GM12874 (cell line): ENCODE data around the gene BPTF.

ENCODE experiments used
- TF ChIP-seq, protein P1 (sequence below): IDR thresholded peaks from 2 replicates; pipeline ENCODE4 v1.5.1; 2011; ENCODE audit warnings: low read depth, mild to moderate bottlenecking, control low read depth, low read length, moderate library complexity; ENCODE audit not compliant: insufficient read depth

The BPTF gene

DNA sequence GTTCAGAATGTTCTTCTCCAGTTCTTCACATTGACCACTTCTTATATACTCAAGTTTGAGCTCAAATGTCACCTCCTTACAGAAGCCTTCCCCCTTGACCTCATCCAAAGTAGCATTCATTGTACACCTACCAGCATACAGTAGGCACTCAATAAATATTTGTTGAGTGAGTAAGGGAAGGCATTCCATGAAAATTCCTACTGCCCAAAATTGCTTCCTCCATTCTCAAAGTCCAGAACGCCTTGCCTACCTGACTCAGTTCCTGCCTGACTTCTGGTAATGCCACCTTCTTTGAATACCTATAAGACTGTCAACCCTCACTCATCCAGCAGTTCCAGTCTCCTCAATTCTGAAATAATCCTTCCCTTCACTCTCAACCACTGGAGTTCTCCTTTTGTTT lies 14.8 kb upstream of the BPTF start:
- TF ChIP-seq, protein P1, sequence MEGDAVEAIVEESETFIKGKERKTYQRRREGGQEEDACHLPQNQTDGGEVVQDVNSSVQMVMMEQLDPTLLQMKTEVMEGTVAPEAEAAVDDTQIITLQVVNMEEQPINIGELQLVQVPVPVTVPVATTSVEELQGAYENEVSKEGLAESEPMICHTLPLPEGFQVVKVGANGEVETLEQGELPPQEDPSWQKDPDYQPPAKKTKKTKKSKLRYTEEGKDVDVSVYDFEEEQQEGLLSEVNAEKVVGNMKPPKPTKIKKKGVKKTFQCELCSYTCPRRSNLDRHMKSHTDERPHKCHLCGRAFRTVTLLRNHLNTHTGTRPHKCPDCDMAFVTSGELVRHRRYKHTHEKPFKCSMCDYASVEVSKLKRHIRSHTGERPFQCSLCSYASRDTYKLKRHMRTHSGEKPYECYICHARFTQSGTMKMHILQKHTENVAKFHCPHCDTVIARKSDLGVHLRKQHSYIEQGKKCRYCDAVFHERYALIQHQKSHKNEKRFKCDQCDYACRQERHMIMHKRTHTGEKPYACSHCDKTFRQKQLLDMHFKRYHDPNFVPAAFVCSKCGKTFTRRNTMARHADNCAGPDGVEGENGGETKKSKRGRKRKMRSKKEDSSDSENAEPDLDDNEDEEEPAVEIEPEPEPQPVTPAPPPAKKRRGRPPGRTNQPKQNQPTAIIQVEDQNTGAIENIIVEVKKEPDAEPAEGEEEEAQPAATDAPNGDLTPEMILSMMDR = no peak

- TF ChIP-seq, protein P1 = no peak
Observed at GRCh38 chr17:67813803-67814180, 11.5 kb upstream of the BPTF start.

DNA sequence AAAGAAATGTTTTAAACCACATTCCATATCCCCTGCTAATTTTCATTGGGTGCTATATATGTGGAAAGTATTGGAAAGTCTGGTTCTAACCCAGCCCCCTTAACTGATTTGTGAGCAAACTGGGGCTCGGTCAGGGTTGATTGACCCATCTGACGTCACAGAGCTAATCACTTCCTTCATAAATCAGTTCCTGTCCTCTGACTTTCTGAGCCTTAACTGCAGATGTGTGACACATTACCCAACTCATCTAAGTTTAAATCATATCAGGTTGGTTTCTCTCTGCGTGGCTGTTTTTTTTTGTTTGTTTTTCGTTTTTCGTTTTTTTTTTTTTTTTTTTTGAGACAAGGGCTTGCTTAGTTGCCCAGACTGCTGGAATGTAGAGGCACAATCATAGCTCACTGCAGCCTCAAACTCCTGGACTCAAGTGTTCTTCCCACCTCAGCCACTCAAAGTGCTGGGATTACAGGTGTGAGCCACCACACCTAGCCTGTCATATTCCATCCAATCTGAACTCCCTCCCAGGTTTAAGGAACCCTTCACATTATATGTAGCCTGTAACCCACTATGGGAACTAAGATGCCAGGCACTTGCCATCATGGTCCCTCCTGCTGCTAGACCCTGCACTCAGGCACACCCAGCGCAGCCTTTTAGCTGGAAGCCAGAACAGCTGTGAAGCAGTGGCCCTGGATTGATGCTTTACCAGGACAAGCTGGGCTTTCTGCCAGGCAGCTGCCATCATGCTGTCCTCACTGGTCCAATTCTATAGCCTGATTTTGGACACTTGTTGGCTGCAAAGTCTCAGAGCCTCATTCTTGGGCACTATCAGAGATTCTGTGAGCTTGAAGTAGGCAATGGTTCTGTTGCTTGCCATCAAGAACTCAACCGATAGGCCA lies 6.9 kb upstream of the BPTF start:
- TF ChIP-seq, protein P1 = no peak

DNA sequence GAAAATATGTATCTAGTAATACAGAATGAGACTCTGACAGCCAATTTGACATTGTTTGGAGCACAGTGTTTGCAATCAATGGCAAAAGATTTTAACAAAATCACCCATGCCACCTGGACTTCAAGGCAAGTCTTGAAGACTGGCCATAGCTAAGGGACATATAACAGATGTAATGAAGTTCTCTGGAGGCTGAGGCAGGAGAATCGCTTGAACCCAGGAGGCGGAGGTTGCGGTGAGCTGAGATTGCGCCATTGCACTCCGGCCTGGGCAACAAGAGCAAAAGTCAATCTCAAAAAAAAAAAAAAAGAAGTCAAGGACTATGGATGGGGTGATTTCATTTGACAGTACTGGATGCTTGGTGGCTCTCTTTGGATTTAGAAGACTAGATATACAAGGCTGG lies 5.6 kb upstream of the BPTF start:
- TF ChIP-seq, protein P1 = no peak

DNA sequence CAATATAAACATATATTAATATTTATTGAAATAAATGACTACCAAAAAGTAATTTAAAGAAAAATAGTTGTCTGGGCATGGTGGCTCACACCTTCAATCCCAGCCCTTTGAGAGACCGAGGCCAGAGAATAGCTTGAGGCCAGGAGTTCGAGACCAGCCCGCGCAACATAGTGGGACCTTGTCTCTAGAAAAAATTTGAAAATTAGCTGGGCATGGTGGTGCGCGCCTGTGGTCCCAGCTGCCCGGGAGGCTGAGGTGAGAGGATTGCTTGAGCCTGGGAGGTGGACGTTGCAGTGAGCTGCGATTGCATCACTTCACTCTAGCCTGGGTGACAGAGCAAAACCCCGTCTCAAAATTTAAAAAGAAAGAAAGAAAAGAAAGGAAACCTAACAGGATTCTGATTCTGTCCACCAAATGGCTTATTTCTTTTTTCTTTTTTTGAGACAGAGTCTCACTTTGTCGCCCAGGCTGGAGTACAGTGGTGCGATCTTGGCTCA lies 3.4 kb upstream of the BPTF start:
- TF ChIP-seq, protein P1 = no peak

- TF ChIP-seq, protein P1 = no peak
Observed at GRCh38 chr17:67829331-67829730, 4.0 kb downstream of the BPTF start.

GRCh38 chr17:67830440-67830839 lies 5.1 kb downstream of the BPTF start:
- TF ChIP-seq, protein P1 = no peak
